PC-3 (cell line): Measurements from ENCODE around the gene TMEM161B. TPM values are rescaled to one million over a fixed set of nuclear protein-coding genes. Genes with fewer than 3 reads are reported as not detected.

Experiments used
- ATAC-seq: fragments of 200-7000 bp; cut with Tn5 transposase; 2 replicates; pipeline ENCODE4 v1.9.1; 2020; ENCODE audit warnings: mild to moderate bottlenecking, moderate library complexity
- BruUV-seq: library from RNA; stranded (reverse); fragments of 400-500 nt; replicated peaks from 2 replicates; lab custom pipeline; 2021; lab: Mats Ljungman, UMichigan
- CTCF ChIA-PET: fragments of 300-600 bp; sonication (Branson Sonifier 250); formaldehyde crosslinking; loops from one replicate; lab custom pipeline; 2022; ENCODE audit warnings: antibody characterized with exemption; lab: Charles Lee
- POLR2A ChIA-PET: fragments of 300-600 bp; sonication (Branson Sonifier 250); formaldehyde crosslinking; loops from one replicate; lab custom pipeline; 2022; ENCODE audit warnings: antibody characterized with exemption; ENCODE audit not compliant: unreplicated experiment; lab: Charles Lee
- DNase-seq: peaks from one replicate; pipeline ENCODE4 v3.0.0-alpha.2; 2015
- H2AFZ ChIP-seq: fragments of 300-600 bp; sonication (generic); 2 replicates; pipeline ENCODE4 v1.6.0; 2016; ENCODE audit warnings: antibody characterized with exemption, low read length
- H3F3A ChIP-seq: fragments of 300-600 bp; sonication (generic); one replicate; pipeline ENCODE4 v1.6.0; 2017; ENCODE audit warnings: antibody characterized with exemption, low read length, control low read depth, mild to moderate bottlenecking; ENCODE audit not compliant: unreplicated experiment
- H3K27ac ChIP-seq: fragments of 300-600 bp; sonication (generic); 2 replicates; pipeline ENCODE4 v1.5.1; 2016; ENCODE audit warnings: mild to moderate bottlenecking, low read length
- H3K27me3 ChIP-seq: fragments of 300-600 bp; sonication (generic); 2 replicates; pipeline ENCODE4 v1.6.1; 2016; ENCODE audit warnings: low read length, mixed read lengths
- H3K36me3 ChIP-seq: fragments of 300-600 bp; sonication (generic); 2 replicates; pipeline ENCODE4 v1.6.1; 2016; ENCODE audit warnings: low read depth, mixed run types, low read length, mixed read lengths
- H3K4me1 ChIP-seq: fragments of 300-600 bp; sonication (generic); 2 replicates; pipeline ENCODE4 v1.5.1; 2016; ENCODE audit warnings: low read length; ENCODE audit not compliant: insufficient read depth
- H3K4me2 ChIP-seq: fragments of 300-600 bp; sonication (generic); 2 replicates; pipeline ENCODE4 v1.6.0; 2016; ENCODE audit warnings: low read length
- H3K4me3 ChIP-seq: fragments of 300-600 bp; sonication (generic); 2 replicates; pipeline ENCODE4 v1.5.1; 2016; ENCODE audit warnings: mild to moderate bottlenecking, low read length, mixed read lengths
- H3K79me2 ChIP-seq: fragments of 300-600 bp; sonication (generic); 2 replicates; pipeline ENCODE4 v1.6.1; 2017; ENCODE audit warnings: low read length, mixed read lengths
- H3K9ac ChIP-seq: fragments of 300-600 bp; sonication (generic); 2 replicates; pipeline ENCODE4 v1.6.0; 2016; ENCODE audit warnings: mild to moderate bottlenecking, low read length
- H3K9me2 ChIP-seq: fragments of 300-600 bp; sonication (generic); replicated peaks from 2 replicates; pipeline ENCODE4 v1.6.1; 2016; ENCODE audit warnings: mixed run types, low read length, mixed read lengths
- H3K9me3 ChIP-seq: fragments of 300-600 bp; sonication (generic); 2 replicates; pipeline ENCODE4 v1.6.1; 2016; ENCODE audit warnings: low read length, mixed read lengths
- H4K20me1 ChIP-seq: fragments of 300-600 bp; sonication (generic); 2 replicates; pipeline ENCODE4 v1.6.1; 2016; ENCODE audit warnings: low read length, mixed read lengths
- EZH2 ChIP-seq: fragments of 300-600 bp; sonication (generic); IDR thresholded peaks from one replicate; pipeline ENCODE4 v1.6.1; 2017; ENCODE audit warnings: antibody characterized with exemption, mild to moderate bottlenecking, low read length; ENCODE audit not compliant: unreplicated experiment
- EZH2phosphoT487 ChIP-seq: fragments of 300-600 bp; sonication (generic); IDR thresholded peaks from 2 replicates; pipeline ENCODE4 v1.6.1; 2018; ENCODE audit warnings: mild to moderate bottlenecking, antibody characterized with exemption, low read length, borderline replicate concordance
- intact Hi-C: fragments of 100-400 bp; cut with micrococcal nuclease; formaldehyde crosslinking; loops from 2 replicates; pipeline ENCODE4 v1.9.0; 2023
- total RNA-seq: library from RNA; depleted of rRNA; stranded (reverse); fragments of >200 nt; gene quantifications from 2 replicates; pipeline ENCODE4 v1.2.3, GENCODE V29; 2014
- TF ChIP-seq, protein P1 (sequence below): fragments of 300-600 bp; sonication (generic); conservative IDR thresholded peaks from 2 replicates; pipeline ENCODE4 v1.5.1; 2017; ENCODE audit warnings: antibody characterized with exemption, low read depth, mild to moderate bottlenecking, low read length

The TMEM161B gene
- total RNA-seq, 1 experiment from 2014 or later = 11.5 TPM

DNA sequence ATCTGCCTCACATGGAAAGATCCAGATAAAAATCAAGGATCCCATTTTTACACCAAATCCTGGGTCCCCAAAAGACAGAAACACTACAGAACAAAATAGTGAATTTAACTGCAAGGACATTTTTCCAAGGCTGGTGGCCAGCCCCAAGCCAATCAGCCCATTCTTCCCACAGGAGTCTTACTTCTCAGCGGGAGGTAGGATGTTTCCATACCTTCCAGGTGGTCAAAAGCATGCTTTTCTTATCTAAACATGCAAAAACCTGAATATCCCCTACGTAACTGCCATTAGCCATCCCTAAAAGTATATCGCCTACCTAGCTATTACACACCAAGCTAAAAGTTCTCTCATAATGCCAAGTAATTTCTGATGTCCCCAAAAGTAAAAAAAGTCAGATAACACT lies 20.6 kb downstream of the TMEM161B start:
- Histone ChIP-seq H3K9me2 (no peaks in the 10 kb centered on the region), H2AFZ (no peak overlapping the region), H3K36me3 (peaks cover 7% of the 10 kb centered on the region; the same call in 1 of the 2 replicates), H3K27ac (no peak overlapping the region), H3K9me3 (no peaks in the 10 kb centered on the region), H3F3A (peaks cover 8% of the 10 kb centered on the region), H3K27me3 (no peaks in the 10 kb centered on the region), H3K4me3 (no peak overlapping the region), H4K20me1 (no peaks in the 10 kb centered on the region), H3K4me1 (peaks cover 37% of the 10 kb centered on the region), H3K79me2 (peaks cover 90% of the 10 kb centered on the region), H3K9ac (no peak overlapping the region), H3K4me2 (no peak overlapping the region)
- ChIA-PET CTCF (no interaction called here), POLR2A (no interaction called here)
- no TSS peak for BruUV-seq
- no peak for ATAC-seq
- intact Hi-C loops = no loop called here
- no peak for DNase-seq
- no peak for TF ChIP-seq EZH2phosphoT487
- TF ChIP-seq, protein P1, sequence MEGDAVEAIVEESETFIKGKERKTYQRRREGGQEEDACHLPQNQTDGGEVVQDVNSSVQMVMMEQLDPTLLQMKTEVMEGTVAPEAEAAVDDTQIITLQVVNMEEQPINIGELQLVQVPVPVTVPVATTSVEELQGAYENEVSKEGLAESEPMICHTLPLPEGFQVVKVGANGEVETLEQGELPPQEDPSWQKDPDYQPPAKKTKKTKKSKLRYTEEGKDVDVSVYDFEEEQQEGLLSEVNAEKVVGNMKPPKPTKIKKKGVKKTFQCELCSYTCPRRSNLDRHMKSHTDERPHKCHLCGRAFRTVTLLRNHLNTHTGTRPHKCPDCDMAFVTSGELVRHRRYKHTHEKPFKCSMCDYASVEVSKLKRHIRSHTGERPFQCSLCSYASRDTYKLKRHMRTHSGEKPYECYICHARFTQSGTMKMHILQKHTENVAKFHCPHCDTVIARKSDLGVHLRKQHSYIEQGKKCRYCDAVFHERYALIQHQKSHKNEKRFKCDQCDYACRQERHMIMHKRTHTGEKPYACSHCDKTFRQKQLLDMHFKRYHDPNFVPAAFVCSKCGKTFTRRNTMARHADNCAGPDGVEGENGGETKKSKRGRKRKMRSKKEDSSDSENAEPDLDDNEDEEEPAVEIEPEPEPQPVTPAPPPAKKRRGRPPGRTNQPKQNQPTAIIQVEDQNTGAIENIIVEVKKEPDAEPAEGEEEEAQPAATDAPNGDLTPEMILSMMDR = no peak
- no peak for TF ChIP-seq EZH2

DNA sequence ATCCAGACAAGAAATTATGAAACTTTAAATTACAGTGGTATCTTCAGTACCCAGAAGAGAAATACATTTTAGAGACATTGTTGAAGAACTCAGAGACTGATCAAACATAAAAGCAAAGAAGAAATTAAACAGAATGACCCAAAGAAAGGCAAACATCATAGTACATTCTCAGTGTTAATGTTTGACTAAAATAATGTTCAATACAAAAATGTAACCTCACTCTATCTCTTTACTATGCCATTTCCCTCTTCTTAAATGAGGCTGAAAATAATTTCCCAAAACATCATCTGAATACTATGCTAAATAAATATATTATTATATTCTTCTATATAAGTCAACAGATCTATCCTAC lies 22.8 kb downstream of the TMEM161B start:
- H4K20me1 ChIP-seq = no peaks in the 10 kb centered on the region
- H3K27ac ChIP-seq = peak overlapping the region; percentile 82
- ChIA-PET CTCF (no interaction called here), POLR2A (no interaction called here)
- peaks cover 8% of the 10 kb centered on the region for H3F3A ChIP-seq
- BruUV-seq = no TSS peak
- H3K9me2 ChIP-seq = no peaks in the 10 kb centered on the region
- H3K4me1 ChIP-seq = peaks cover 38% of the 10 kb centered on the region
- H2AFZ ChIP-seq = no peak overlapping the region
- no peak overlapping the region for H3K9ac ChIP-seq
- peaks cover 88% of the 10 kb centered on the region for H3K79me2 ChIP-seq
- H3K9me3 ChIP-seq = no peaks in the 10 kb centered on the region
- no peak for DNase-seq
- no peaks in the 10 kb centered on the region for H3K27me3 ChIP-seq
- TF ChIP-seq EZH2 = no peak
- TF ChIP-seq EZH2phosphoT487 = no peak
- TF ChIP-seq, protein P1 = no peak
- H3K36me3 ChIP-seq = peaks cover 4% of the 10 kb centered on the region; the same call in 1 of the 2 replicates
- intact Hi-C loops = no loop called here
- no peak for ATAC-seq
- peak overlapping the region; percentile 86 for H3K4me2 ChIP-seq
- peak overlapping the region; percentile 15; the same call in 1 of the 2 replicates for H3K4me3 ChIP-seq

DNA sequence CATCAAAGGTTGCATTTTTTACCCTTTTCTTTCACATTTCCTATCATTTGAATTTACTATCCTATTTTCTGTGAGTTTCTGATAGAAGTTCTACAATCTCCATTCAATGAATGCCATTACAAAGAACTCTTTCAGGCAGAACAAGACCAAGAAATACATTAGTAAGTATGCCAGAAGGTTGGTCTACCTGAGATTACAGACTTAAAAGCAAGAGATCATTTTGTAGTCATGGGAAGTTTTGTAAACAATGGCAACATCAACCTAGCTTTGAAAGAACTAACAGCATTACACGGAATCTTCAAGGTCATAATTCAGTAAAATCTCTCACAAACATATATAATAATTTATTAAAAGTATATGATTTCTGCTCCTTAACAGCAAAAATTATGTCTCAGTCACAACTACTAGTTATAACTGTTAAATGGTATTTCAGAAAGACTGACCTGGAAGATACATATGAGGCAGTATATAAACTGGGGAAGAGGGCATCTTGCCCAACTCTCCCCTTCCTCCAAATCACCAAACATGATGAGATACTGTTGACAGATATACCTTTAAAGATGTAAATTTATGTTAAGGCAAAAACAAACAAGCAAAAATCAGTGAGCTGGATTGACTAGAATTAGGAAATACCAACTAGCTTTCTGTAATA lies 23.3 kb downstream of the TMEM161B start:
- no TSS peak for BruUV-seq
- POLR2A ChIA-PET = no interaction called here
- Histone ChIP-seq H3K9ac (peak overlapping the region; percentile 11; the same call in 1 of the 2 replicates), H3F3A (peaks cover 8% of the 10 kb centered on the region), H3K36me3 (0 out of 2 replicates have a peak, but pooled peaks cover 4% of the 10 kb centered on the region), H3K9me2 (no peaks in the 10 kb centered on the region), H3K9me3 (no peaks in the 10 kb centered on the region), H4K20me1 (no peaks in the 10 kb centered on the region), H3K4me2 (peak overlapping the region; percentile 86), H3K79me2 (peaks cover 83% of the 10 kb centered on the region), H3K4me1 (peaks cover 38% of the 10 kb centered on the region), H2AFZ (no peak overlapping the region), H3K4me3 (peak overlapping the region; percentile 48), H3K27me3 (no peaks in the 10 kb centered on the region), H3K27ac (peak overlapping the region; percentile 82)
- no peak for TF ChIP-seq EZH2
- intact Hi-C loops = no loop called here
- DNase-seq = no peak
- peak; percentile 13; the same call in 1 of the 2 replicates for ATAC-seq
- CTCF ChIA-PET = no interaction called here
